ENCODE results near the gene SAFB. TPM values are rescaled to one million over a fixed set of nuclear protein-coding genes. Genes with fewer than 3 reads are reported as not detected.

SAFB gene
- polyA plus RNA-seq, 1 of the 3 experiments (the other 2 are of a cell fraction) = 90.0 TPM

DNA sequence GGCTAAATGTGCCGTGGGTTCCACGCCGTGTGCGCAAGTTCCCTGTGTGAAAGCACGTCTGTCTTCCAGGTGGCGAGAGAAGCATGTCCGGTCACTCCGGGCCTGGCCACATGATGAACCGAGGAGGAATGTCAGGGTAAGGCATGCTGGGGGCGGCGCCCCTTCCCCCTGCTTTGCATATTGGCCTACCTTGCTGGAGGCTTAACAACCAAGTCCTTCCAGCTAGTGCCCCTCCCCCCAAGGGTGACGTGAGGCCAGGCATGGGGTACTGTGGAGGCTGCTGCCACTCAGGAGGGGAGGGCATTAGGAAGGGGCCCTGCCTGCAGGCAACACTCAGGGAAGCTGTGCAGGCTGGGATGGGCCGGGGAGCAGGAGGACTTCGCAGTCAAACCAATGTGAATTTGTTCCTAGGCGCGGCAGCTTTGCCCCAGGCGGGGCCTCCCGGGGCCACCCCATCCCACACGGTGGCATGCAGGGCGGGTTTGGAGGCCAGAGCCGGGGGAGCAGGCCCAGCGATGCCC, 44.9 kb downstream of the SAFB start:
- H3K4me3 ChIP-seq (ENCODE audit: low read depth in 2 of 2, low read length in 1 of 2) = no peak overlapping the region
- no peaks in the 10 kb centered on the region for H3K27me3 ChIP-seq (ENCODE audit: insufficient read depth)
- CTCF ChIA-PET = no interaction called here
- H3F3A ChIP-seq (replicated peaks; ENCODE audit: insufficient read depth) = peaks cover 4% of the 10 kb centered on the region
- peaks cover 41 to 69% of the 10 kb centered on the region in 2 experiments for H3K36me3 ChIP-seq (replicated peaks in 1 of 2; ENCODE audit: control insufficient read depth in 1 of 2, insufficient read depth in 2 of 2, low read length in 1 of 2)
- no peaks in the 10 kb centered on the region for H3K4me1 ChIP-seq (ENCODE audit: control insufficient read depth in 1 of 2, insufficient read depth in 2 of 2, low read depth in 1 of 2, low read length in 1 of 2)
- H3K79me2 ChIP-seq (ENCODE audit: insufficient read depth) = no peaks in the 10 kb centered on the region
- H3K4me2 ChIP-seq = no peak overlapping the region
- POLR2A ChIA-PET = no interaction called here
- H3K9ac ChIP-seq = no peak overlapping the region
- no peaks in the 10 kb centered on the region for H3K9me3 ChIP-seq
- TF ChIP-seq TEAD4 (IDR thresholded peaks at IDR 0.05; ENCODE audit: borderline replicate concordance, insufficient read depth) = no peak
- no peak for TF ChIP-seq GABPA (IDR thresholded peaks at IDR 0.05; ENCODE audit: low read depth)
- TF ChIP-seq, protein P1, sequence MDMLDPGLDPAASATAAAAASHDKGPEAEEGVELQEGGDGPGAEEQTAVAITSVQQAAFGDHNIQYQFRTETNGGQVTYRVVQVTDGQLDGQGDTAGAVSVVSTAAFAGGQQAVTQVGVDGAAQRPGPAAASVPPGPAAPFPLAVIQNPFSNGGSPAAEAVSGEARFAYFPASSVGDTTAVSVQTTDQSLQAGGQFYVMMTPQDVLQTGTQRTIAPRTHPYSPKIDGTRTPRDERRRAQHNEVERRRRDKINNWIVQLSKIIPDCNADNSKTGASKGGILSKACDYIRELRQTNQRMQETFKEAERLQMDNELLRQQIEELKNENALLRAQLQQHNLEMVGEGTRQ (IDR thresholded peaks at IDR 0.05; ENCODE audit: borderline replicate concordance, low read depth, low read length) = no peak
- TF ChIP-seq SIN3A (IDR thresholded peaks at IDR 0.05; ENCODE audit: borderline replicate concordance, low read depth, low read length) = no peak
- no peak for TF ChIP-seq POLR2AphosphoS5 (IDR thresholded peaks at IDR 0.05; ENCODE audit: low read depth, low read length)
- TF ChIP-seq YY1 (IDR thresholded peaks at IDR 0.05; ENCODE audit: low read depth) = no peak
- TF ChIP-seq TCF12 (IDR thresholded peaks at IDR 0.05) = no peak
- TF ChIP-seq ELF1 (IDR thresholded peaks at IDR 0.05) = no peak
- TF ChIP-seq, protein P2, sequence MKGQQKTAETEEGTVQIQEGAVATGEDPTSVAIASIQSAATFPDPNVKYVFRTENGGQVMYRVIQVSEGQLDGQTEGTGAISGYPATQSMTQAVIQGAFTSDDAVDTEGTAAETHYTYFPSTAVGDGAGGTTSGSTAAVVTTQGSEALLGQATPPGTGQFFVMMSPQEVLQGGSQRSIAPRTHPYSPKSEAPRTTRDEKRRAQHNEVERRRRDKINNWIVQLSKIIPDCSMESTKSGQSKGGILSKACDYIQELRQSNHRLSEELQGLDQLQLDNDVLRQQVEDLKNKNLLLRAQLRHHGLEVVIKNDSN (IDR thresholded peaks at IDR 0.05; ENCODE audit: borderline replicate concordance, low read depth) = no peak
- no peak for TF ChIP-seq NRF1 (IDR thresholded peaks at IDR 0.05; ENCODE audit: low read depth, low read length)
- TF ChIP-seq RXRA (IDR thresholded peaks at IDR 0.05; ENCODE audit: borderline replicate concordance, low read depth) = no peak
- TF ChIP-seq, protein P3, sequence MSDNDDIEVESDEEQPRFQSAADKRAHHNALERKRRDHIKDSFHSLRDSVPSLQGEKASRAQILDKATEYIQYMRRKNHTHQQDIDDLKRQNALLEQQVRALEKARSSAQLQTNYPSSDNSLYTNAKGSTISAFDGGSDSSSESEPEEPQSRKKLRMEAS (IDR thresholded peaks at IDR 0.05; ENCODE audit: low read depth) = no peak
- no peak for TF ChIP-seq RCOR1 (IDR thresholded peaks at IDR 0.05; ENCODE audit: low read length)
- no peak for TF ChIP-seq EP300 (IDR thresholded peaks at IDR 0.05; ENCODE audit: borderline replicate concordance in 1 of 2, low read depth in 1 of 2, low read length in 1 of 2)
- H4K20me1 ChIP-seq (ENCODE audit: insufficient read depth) = no peaks in the 10 kb centered on the region
- H3K27ac ChIP-seq (ENCODE audit: low read depth in 2 of 2, low read length in 1 of 2) = no peak overlapping the region
- no peak for DNase-seq
- no peak overlapping the region for H2AFZ ChIP-seq (ENCODE audit: low read depth)
- WGBS (ENCODE audit: low lambda C conversion rate) = 93% methylated on average over 3 of the region's 22 CpGs
- no peaks in the 10 kb centered on the region for H3K9me2 ChIP-seq

DNA sequence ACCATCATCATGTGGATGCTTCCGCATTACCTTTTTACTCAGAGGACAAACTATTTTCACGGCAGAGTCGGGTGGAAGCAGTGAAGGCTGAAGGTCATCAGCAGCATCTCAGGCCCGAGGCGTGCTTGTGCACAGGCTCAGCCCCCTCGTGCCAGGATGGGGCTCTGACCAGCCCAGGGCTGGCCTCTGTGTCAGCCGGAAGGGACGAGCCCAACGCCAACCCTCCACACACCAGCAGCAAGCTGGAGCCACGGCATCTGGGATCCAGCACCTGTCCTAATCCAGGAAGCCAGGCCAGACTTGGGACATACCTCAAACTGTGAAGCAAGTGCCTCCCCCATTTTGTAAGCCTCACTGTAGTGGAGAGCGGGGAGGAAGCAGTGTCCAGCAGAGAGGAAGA, 46.3 kb downstream of the SAFB start:
- H2AFZ ChIP-seq (ENCODE audit: low read depth) = no peak overlapping the region
- 87% methylated on average over 8 of the region's 11 CpGs for WGBS (ENCODE audit: low lambda C conversion rate)
- peaks cover 27 to 55% of the 10 kb centered on the region in 2 experiments for H3K36me3 ChIP-seq (replicated peaks in 1 of 2; ENCODE audit: control insufficient read depth in 1 of 2, insufficient read depth in 2 of 2, low read length in 1 of 2)
- H4K20me1 ChIP-seq (ENCODE audit: insufficient read depth) = no peaks in the 10 kb centered on the region
- H3K9me2 ChIP-seq = no peaks in the 10 kb centered on the region
- H3F3A ChIP-seq (replicated peaks; ENCODE audit: insufficient read depth) = peaks cover 4% of the 10 kb centered on the region
- no peak overlapping the region for H3K9ac ChIP-seq
- H3K4me2 ChIP-seq = no peak overlapping the region
- no peak overlapping the region for H3K4me3 ChIP-seq (ENCODE audit: low read depth in 2 of 2, low read length in 1 of 2)
- no peak overlapping the region for H3K27ac ChIP-seq (ENCODE audit: low read depth in 2 of 2, low read length in 1 of 2)
- no peak for DNase-seq
- POLR2A ChIA-PET = no interaction called here
- H3K9me3 ChIP-seq = no peaks in the 10 kb centered on the region
- no peaks in the 10 kb centered on the region for H3K79me2 ChIP-seq (ENCODE audit: insufficient read depth)
- no peaks in the 10 kb centered on the region for H3K4me1 ChIP-seq (ENCODE audit: control insufficient read depth in 1 of 2, insufficient read depth in 2 of 2, low read depth in 1 of 2, low read length in 1 of 2)
- TF ChIP-seq, protein P4, sequence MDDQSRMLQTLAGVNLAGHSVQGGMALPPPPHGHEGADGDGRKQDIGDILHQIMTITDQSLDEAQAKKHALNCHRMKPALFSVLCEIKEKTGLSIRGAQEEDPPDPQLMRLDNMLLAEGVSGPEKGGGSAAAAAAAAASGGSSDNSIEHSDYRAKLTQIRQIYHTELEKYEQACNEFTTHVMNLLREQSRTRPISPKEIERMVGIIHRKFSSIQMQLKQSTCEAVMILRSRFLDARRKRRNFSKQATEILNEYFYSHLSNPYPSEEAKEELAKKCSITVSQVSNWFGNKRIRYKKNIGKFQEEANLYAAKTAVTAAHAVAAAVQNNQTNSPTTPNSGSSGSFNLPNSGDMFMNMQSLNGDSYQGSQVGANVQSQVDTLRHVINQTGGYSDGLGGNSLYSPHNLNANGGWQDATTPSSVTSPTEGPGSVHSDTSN (IDR thresholded peaks at IDR 0.05) = no peak
- TF ChIP-seq RFX5 (IDR thresholded peaks at IDR 0.05; ENCODE audit: low read length) (no peak), JUND (IDR thresholded peaks at IDR 0.05) (no peak), SIN3A (IDR thresholded peaks at IDR 0.05; ENCODE audit: borderline replicate concordance, low read depth, low read length) (no peak), EZH2phosphoT487 (IDR thresholded peaks at IDR 0.05; ENCODE audit: borderline replicate concordance, low read depth) (no peak), TEAD4 (IDR thresholded peaks at IDR 0.05; ENCODE audit: borderline replicate concordance, insufficient read depth) (no peak), YY1 (IDR thresholded peaks at IDR 0.05; ENCODE audit: low read depth) (no peak), EP300 (IDR thresholded peaks at IDR 0.05; ENCODE audit: borderline replicate concordance in 1 of 2, low read depth in 1 of 2, low read length in 1 of 2) (no peak), MXI1 (IDR thresholded peaks at IDR 0.05; ENCODE audit: low read depth, low read length) (no peak), GATA2 (CRISPR knock-in tag; IDR thresholded peaks at IDR 0.05) (no peak), ELF1 (IDR thresholded peaks at IDR 0.05) (no peak), FOSL2 (IDR thresholded peaks at IDR 0.05; ENCODE audit: borderline replicate concordance, low read depth) (no peak)
- TF ChIP-seq, protein P5, sequence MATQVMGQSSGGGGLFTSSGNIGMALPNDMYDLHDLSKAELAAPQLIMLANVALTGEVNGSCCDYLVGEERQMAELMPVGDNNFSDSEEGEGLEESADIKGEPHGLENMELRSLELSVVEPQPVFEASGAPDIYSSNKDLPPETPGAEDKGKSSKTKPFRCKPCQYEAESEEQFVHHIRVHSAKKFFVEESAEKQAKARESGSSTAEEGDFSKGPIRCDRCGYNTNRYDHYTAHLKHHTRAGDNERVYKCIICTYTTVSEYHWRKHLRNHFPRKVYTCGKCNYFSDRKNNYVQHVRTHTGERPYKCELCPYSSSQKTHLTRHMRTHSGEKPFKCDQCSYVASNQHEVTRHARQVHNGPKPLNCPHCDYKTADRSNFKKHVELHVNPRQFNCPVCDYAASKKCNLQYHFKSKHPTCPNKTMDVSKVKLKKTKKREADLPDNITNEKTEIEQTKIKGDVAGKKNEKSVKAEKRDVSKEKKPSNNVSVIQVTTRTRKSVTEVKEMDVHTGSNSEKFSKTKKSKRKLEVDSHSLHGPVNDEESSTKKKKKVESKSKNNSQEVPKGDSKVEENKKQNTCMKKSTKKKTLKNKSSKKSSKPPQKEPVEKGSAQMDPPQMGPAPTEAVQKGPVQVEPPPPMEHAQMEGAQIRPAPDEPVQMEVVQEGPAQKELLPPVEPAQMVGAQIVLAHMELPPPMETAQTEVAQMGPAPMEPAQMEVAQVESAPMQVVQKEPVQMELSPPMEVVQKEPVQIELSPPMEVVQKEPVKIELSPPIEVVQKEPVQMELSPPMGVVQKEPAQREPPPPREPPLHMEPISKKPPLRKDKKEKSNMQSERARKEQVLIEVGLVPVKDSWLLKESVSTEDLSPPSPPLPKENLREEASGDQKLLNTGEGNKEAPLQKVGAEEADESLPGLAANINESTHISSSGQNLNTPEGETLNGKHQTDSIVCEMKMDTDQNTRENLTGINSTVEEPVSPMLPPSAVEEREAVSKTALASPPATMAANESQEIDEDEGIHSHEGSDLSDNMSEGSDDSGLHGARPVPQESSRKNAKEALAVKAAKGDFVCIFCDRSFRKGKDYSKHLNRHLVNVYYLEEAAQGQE (IDR thresholded peaks at IDR 0.05; ENCODE audit: low read depth, low read length) = no peak
- no peaks in the 10 kb centered on the region for H3K27me3 ChIP-seq (ENCODE audit: insufficient read depth)
- CTCF ChIA-PET = interaction anchor here (1.0 kb wide), 1 partner anchor 21 kb away, joined by 3 read pairs; the partner anchor contains the start of gene RPL36
